ENCODE data around the gene GADD45G.

The GADD45G gene

GRCh38 chr9:89592963-89593726, 11.7 kb upstream of the GADD45G start:
- no peak for DNase-seq (ENCODE audit: low spot score)

- peak; percentile 50 for DNase-seq (ENCODE audit: low spot score)
These were observed 10.9 kb upstream of the GADD45G start for GRCh38 chr9:89593727-89594427.

DNA sequence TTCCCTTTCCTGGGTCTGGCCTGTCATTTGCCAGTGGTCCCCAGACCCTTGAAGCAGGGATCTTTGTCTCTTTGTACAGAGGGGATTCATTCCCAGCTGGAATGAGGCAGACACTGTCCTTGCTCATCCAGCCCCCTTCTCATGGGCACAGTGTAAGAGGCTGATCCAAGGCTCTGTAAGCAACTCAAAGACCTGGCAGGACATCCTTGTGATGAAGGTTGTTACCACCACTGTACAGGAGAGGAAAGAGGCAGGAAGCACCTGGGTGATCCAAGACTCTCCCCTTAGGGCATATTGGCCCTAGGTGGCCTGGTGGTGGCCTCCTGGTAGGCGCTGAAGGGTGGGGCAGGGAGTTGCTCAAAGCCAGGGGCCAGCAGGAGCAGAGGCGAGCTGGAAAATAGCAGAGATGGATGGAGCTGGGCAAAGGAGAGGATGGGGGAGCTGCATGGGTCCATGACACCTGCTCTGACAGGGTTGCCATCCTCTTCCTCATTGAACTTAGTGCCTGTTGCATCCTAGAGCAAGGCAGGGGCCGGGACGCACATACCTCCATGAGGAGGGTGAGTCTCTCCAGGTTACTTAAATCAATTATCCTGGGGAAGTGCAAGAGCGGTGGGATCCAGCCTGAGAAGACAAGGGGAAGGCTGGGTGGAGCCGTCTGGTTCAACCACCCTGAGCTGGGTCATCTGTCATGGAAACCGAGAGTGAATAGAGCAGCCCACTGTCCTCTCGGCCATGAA, 9.8 kb upstream of the GADD45G start:
- DNase-seq (ENCODE audit: low spot score): no peak

- DNase-seq (ENCODE audit: low spot score): no peak
These were observed 9.2 kb upstream of the GADD45G start for GRCh38 chr9:89595646-89596045.

- DNase-seq (ENCODE audit: low spot score): no peak
These were observed 7.8 kb upstream of the GADD45G start for GRCh38 chr9:89596937-89597555.

DNA sequence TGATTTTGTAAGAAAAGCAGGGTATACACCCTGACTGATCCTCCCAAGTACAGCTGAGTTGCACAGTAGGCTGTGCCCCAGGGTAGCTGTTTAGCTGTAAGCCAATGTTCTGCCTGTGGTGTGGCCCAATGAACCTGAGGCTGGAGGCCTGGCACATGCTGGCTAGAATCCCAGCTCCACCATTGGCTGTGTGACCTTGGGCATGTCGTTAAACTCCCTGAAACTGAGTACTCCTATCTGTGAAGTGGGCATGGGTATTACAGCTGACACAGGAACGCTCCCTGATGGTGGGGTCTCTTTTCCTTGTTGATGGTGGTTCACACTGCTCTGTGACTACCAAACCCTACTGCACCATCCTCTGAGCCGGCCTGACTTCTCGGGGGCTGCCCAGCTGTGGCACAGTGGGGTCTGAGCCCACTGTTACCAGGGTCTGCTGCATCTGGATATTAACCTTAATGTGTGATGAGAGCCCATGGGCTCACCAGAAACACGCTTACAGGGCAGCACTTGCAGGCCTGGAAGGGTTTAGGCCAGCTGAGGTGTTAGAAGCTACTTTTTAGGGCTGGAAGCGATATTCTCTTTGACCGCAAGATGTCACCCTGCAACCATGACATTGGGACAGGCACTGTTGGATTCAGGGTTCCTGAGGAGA, 7.0 kb upstream of the GADD45G start:
- DNase-seq (ENCODE audit: low spot score): peak; percentile 48

DNA sequence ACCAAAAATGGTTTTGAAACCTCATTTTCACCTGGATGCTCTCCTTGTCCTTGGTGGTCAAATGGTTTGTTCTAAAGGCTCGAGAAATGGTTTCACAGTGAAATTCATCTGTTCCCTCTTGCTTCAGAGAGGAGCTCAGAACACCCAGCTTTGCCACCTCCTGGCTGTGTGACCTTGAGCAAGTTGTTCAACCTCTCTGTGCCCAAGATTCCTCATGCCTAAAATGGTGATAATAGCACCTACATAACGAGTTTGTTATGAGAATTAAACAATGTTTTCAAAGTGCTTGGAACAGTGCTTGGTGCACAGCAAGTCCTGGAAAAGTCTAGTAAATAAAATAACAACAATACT, 6.5 kb upstream of the GADD45G start:
- DNase-seq (ENCODE audit: low spot score): no peak

GRCh38 chr9:89598926-89599325, 5.9 kb upstream of the GADD45G start:
- no peak for DNase-seq (ENCODE audit: low spot score)

GRCh38 chr9:89600831-89601230, 4.0 kb upstream of the GADD45G start:
- no peak for DNase-seq (ENCODE audit: low spot score)

DNA sequence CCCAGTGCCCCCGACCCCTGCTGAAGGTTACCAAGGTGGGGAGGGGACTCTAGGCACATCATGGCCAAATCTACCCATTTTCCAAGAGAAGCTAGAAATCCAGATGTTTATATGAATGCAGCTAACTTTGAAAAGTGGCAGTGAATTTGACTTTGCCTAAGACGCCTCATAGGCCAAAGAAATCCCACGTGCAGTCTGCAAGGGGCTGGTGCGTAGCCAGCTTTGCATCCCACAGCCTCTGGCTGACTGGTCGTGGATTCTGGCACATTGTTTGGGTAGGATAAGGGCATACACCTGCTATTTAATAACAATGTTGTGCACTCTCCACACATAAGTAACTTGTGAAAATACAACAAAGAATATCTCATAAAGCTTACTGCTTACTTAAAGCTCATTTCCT, 3.5 kb upstream of the GADD45G start:
- DNase-seq (ENCODE audit: low spot score): no peak

DNA sequence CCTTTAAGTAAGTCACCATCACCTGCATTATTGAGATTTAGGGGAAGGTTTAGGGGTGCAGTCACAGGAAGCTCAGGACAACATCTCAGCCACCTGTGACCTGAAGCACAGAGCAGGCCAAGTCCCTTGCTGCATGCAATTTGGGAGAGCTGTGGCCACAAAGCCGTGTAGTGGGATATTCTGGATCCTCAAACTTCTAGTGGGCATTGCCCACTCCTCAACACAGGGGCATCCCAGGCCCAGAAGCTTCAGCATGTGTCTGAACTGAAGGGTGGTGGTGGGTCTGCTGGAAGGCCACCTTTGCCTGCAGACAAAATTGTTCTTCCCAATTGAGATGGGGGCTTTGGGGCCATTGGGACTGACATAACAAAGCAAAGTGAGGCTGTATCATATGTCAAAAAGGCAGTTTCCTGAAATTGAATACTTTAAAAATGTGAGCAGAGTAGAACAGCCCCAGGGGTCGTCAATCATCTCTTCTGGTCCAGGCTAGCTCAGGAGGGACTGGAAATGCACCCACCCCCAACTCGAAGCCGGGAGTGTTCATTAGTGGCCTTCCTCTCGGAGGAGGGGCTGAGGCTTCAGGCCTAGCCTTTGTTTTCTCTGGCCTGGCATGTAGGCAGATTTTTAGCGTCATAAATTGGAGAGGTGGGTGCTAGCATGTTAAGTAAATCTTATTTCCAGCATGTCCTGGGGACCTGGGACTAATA, 2.8 kb upstream of the GADD45G start:
- DNase-seq (ENCODE audit: low spot score): no peak

- DNase-seq (ENCODE audit: low spot score): peak; percentile 64
These were observed 1.6 kb upstream of the GADD45G start for GRCh38 chr9:89602978-89603766.

GRCh38 chr9:89603767-89604665, 796 bp upstream of the GADD45G start:
- no peak for DNase-seq (ENCODE audit: low spot score)

DNA sequence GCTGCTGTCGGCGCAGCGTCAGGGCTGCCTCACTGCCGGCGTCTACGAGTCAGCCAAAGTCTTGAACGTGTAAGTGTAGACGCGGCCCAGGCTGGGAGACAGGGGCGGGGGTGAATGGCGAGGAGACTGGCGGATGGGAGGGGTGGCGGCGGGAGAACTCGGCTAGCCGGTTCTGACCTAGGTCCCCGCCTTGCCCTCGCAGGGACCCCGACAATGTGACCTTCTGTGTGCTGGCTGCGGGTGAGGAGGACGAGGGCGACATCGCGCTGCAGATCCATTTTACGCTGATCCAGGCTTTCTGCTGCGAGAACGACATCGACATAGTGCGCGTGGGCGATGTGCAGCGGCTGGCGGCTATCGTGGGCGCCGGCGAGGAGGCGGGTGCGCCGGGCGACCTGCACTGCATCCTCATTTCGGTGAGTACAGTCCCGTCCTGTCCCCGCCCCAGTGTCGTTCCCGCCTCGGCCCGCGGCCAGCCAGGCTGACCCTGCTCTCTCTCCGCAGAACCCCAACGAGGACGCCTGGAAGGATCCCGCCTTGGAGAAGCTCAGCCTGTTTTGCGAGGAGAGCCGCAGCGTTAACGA, 745 bp downstream of the GADD45G start:
- DNase-seq (ENCODE audit: low spot score): no peak

DNA sequence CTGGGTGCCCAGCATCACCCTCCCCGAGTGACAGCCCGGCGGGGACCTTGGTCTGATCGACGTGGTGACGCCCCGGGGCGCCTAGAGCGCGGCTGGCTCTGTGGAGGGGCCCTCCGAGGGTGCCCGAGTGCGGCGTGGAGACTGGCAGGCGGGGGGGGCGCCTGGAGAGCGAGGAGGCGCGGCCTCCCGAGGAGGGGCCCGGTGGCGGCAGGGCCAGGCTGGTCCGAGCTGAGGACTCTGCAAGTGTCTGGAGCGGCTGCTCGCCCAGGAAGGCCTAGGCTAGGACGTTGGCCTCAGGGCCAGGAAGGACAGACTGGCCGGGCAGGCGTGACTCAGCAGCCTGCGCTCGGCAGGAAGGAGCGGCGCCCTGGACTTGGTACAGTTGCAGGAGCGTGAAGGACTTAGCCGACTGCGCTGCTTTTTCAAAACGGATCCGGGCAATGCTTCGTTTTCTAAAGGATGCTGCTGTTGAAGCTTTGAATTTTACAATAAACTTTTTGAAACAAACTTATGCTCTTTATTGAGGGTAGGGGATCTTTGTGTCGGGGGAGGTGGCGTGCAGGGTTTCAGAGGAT, 1.3 kb downstream of the GADD45G start:
- DNase-seq (ENCODE audit: low spot score): peak; percentile 48

DNA sequence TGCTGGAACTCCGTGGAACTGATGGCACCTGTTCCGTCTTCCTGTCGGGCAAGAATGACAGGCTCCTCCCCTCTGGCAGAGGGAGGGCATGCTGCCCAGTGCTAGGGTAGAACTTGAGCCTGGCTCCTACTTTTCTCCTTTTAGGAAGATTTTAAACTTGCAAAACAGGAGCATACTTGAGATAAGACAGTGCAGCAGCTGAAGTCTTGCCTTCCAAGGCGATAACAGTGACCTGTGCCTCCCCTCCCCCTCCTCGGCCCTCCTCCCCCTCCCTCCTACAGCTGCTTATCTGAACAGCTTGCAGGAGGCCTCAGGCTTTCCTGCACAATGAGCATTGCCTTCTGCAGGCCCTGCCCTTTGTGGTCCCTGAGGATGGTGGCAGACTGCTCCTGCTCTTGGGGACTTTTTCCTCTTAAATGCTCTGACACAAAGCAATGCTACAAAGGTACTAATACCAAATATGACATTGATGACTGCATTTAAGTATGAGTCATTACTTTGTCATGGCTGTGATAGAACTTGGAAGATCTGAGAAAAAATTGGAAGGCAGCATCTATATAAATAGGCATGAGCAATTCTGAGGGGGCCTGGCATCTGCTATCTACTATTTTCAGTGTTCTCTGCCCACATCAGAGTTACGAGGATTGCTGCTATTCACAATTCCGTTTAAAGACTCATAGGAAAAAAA, 2.0 kb downstream of the GADD45G start:
- DNase-seq (ENCODE audit: low spot score): peak; percentile 23

- DNase-seq (ENCODE audit: low spot score): no peak
These were observed 4.0 kb downstream of the GADD45G start for GRCh38 chr9:89608641-89609335.
